DLD1 (cell line): ENCODE results near the gene GHR.
"Not testable (repeated sequence)": the region's sequence is repeated elsewhere in the genome, so short reads cannot be mapped to it uniquely, and the experiment has no call there.

Experiments
- in situ Hi-C: cut with HindIII; loops from 2 replicates; pipeline ENCODE4 v1.10.0; 2017; ENCODE audit warnings: low sequenced_read_pairs

The GHR gene

DNA sequence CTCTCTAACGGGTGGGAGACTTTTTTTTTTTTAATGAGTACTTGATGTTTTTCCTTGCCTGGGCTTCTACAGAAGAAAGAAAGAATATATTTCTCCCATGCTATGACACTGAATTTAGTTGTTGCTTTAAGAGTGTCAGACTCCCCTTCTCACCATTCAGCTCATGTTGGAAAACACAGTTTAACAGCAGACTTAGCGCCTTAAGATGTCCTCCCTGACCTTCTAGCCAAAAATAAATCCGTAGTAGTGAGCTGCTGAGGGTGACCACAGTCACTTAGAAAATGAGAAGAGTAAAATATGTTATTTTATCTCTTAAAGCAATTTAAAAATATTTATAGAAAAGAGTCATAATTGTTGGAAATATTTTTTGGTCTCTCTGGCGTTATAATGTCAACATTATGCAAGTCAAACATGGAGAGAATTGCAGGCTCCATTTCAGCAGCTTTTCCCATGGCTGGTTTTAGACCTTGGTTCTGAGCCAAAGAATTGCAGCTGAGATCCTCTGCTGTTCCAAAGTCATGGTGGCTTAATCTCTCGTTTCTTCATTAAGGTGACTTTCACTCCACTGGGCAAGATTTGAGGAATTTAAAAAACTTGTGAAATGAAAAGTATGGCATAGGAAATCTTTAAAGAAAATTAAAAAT is 143.5 kb downstream of the GHR start:
- in situ Hi-C loops, result no loop called here

GRCh38 chr5:42569325-42569724 is 146.1 kb downstream of the GHR start:
- in situ Hi-C loops, result no loop called here

DNA sequence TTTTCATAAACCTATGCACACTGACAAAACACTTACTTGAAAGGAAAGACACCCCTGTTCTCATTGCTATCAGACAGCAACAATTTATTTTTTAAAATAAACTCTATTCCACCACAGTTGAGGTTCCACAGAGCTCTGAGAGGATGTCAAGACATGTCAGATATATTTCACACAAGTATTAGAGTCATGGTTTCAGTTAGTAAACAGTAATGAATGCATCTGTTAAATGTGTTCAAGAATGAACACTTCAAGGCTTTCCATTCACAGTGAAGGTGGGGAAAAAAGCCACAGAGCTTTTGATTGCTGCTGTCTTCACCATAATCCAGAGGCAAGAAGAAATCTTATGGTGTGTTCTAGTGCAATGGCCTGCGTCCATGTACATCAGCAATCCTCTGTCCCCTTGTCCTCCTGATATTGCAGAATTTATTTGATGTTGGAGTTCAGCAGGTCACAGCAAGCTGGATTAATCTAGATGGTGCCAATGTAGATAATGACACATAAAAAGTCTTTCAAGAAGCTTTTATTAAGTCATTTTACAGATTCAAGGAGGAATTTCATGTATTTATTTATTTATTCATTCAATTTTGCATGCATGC is 146.8 kb downstream of the GHR start:
- in situ Hi-C loops, result no loop called here

DNA sequence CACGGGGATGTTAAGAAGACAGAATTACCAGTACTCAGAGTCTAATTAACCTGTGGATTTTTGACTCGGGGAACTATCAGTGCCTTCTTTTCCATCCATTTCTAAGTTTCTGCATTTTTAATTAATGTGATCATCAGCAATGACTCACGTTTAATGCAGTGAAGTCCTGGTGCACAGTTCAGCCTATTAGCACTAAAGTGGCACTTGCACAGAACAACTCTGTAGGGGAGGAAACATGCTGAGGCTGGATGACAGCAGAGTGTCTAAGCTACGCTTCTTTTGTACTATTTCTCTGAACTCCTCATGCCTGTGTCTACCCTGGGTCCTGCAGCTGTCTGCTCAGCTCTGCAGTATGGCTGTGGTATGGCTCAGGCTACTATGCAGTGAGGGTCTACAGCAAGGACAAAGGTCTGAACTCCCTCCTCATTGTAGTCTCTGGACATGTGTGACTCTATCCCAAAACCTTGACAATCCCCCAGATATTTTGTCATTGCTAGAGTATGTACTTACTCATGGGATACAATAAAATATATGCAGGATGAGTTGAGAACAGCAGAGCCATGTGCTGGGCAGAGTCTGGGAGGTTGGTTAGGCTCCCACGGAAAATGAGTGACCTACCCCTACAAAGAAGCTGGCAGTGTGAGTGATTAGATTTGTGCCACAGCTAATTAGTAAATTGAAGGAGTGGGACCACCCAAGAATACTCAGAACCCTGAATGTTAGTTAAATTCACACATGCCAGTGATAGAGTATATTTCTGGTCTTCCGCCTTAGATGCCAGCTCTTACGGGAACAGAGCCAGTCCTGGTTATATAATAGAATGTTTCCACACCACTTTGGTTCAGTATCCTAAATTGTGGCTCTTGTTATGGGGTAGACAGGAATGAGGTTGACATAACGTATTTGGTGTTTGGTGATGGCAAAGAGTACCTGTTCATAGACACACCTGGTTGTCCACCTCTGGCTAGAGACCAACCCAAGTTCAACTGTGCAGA is 148.0 kb downstream of the GHR start:
- in situ Hi-C loops, result no loop called here

DNA sequence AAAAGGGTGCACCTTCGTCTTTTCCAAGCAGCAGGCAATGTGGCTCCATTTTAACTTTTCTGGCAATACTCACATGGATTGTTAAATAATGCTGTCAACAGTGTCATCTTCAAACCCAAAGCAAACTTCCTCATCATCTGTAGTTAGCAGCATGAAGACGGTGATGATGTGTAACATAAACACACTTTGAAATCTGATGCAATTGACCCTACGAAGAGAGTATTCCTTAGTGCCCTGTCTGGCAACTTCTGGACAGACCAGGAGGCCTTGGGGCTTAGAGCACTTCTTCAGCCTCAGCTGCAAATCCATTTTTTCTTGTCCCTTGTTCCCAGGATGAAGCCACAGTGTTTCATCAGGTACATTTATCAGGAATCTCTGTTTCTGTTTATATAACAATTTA is 149.1 kb downstream of the GHR start:
- in situ Hi-C loops, result no loop called here

GRCh38 chr5:42573386-42573785 is 150.1 kb downstream of the GHR start:
- in situ Hi-C loops, result no loop called here

- in situ Hi-C loops, result not testable (repeated sequence)
Observed at GRCh38 chr5:42575914-42576313, 152.7 kb downstream of the GHR start.

DNA sequence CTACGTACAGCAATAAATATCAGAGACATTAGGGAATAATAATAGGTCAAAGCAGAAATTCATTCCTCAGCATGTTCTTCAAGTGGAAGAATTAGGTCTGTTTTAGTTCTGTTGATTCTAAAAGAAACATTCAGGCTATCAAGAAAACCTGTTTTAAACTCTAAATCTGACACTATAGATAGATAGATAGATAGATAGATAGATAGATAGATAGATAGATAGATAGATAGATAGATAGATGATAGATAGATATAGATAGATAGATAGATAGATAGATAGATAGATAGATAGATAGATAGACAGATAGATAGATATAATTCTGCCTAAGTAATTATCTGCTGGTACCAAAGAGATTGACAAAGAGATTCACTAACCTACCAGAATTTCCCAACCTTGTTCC is 155.7 kb downstream of the GHR start:
- in situ Hi-C loops, result not testable (repeated sequence)

- in situ Hi-C loops, result no loop called here
Observed at GRCh38 chr5:42579320-42579719, 156.1 kb downstream of the GHR start.

- in situ Hi-C loops, result no loop called here
Observed at GRCh38 chr5:42581845-42582244, 158.6 kb downstream of the GHR start.

- in situ Hi-C loops, result no loop called here
Observed at GRCh38 chr5:42582723-42583122, 159.5 kb downstream of the GHR start.

DNA sequence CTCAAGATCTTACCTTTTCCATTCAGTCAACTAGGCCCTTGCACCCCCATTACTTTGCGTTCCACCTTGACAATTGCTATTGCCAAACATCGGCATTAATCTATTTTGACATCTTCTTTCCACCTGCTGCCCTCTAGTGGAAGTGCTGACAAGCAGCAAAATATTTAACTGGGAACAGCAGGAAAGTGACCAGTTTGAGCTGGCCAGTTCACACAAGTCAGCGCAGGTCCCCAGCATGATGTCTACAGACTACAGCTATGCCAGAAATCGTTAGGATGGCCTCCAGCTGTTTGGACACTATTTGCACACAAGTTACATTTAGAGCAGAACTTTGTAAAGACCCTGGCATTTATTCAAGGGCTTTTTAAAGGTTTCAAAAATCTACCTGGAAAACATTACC is 160.1 kb downstream of the GHR start:
- in situ Hi-C loops, result no loop called here

- in situ Hi-C loops, result no loop called here
Observed at GRCh38 chr5:42586625-42587024, 163.4 kb downstream of the GHR start.

DNA sequence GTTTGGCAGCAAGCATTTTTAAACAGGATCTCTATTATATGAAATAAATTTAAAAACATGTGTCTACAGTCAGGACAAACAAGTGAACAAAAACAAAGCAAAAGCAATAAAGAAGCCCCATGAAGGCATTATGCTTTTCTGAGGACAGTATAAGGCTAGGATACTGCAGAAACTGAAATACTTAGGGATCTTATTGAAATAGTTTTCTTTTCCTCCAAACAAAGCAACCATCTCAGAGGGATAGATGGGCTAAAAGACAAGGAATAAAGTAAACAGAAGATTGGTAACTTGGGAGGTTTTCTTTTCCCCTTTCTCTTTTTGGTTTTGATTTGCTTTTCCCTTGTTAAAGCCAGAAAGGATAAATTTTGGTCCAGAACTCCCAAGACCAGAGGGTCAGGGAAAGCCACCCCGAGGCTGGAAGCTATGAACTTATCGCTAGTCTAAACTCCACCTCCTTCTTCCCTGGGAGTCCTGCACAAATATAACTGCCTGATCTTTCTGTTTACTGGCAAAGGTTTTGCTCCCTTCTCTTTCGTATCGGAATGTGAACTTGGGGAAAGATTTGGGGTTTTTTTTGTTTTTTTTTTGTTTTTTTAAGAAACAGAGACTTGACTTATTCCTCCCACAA is 164.0 kb downstream of the GHR start:
- in situ Hi-C loops, result no loop called here

DNA sequence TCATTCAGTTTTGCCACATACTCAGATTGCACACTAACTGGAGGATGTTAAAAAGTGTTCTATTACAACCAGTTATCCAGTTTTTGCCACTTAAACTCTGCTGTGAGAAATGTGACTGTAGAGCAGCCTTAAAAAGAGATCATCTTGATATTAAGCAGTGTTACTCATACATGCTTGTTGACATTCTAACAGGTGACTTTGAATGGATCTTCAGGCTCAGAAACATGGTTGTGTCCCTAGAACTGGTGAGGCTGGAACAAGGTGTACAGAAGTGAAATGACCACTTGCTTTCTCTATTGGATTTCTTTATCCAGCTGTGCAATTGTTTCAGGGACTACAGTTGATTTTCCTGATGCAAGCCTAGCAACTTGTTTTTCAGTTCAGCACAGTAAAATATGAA is 167.3 kb downstream of the GHR start:
- in situ Hi-C loops, result no loop called here

GRCh38 chr5:42591015-42591414 is 167.8 kb downstream of the GHR start:
- in situ Hi-C loops, result no loop called here

GRCh38 chr5:42592401-42593140 is 169.3 kb downstream of the GHR start:
- in situ Hi-C loops, result no loop called here

- in situ Hi-C loops, result no loop called here
Observed at GRCh38 chr5:42593591-42593990, 170.4 kb downstream of the GHR start.

DNA sequence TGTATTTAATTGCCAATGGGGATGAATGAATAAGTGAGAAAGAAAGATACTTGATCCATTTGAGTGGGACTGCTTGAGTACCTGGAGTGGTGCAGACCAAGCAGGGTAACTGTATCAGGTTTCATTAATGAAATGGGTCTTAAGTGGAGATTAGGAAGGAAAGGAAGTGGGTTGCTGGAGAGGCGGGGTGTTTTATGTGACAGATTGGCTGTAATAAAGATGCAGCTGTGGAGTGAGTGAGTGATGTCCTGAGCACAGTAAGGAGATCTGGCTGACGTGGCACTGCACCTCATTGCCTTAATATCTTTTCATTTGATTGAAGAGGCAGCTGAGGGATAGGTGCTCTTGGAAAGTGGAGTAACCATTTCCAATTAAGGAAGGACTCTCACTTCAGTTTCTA is 172.4 kb downstream of the GHR start:
- in situ Hi-C loops, result no loop called here

DNA sequence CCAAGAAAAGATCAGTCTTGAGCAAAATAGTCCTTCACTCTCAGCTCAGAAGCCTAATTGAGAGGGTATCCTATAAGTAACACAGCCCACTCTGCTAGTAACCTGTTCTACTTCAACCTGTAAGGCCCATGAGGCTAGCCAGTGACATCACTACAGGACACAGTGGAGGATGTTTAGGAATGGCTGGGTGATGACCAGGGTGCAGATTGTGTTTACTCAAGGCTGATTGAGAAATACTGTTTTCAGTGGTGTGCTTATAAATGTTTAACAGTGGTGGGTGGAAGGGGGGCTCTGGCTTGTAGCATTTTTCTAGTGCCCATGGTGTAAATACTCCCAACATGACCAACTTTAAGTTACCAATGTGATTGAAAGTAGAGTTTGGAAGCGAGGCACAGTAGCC is 173.6 kb downstream of the GHR start:
- in situ Hi-C loops, result no loop called here
